OCI-LY3 (cell line): ENCODE measurements around the gene PLD1.

Experiments
- H2AFZ ChIP-seq: fragments of 200-600, 300-600 bp; shearing (Covaris generic); 2 replicates; pipeline ENCODE4 v1.6.0; 2014; ENCODE audit warnings: antibody characterized with exemption, low read depth, low read length
- H3K27ac ChIP-seq: fragments of 200-600, 300-600 bp; sonication (generic); 2 replicates; pipeline ENCODE4 v1.5.1; 2014; ENCODE audit warnings: mild to moderate bottlenecking, low read length, moderate library complexity, mixed read lengths
- H3K27me3 ChIP-seq: fragments of 200-600, 300-600 bp; sonication (generic); 2 replicates; pipeline ENCODE4 v1.6.1; 2014; ENCODE audit warnings: low read depth, low read length, mixed read lengths
- H3K36me3 ChIP-seq: fragments of 200-600, 300-600 bp; sonication (generic); replicated peaks from 2 replicates; pipeline ENCODE3; 2014; ENCODE audit warnings: low read depth, low read length, mixed read lengths
- H3K4me1 ChIP-seq: fragments of 300-600, 200-600 bp; sonication (generic); 2 replicates; pipeline ENCODE4 v1.6.1; 2014; ENCODE audit warnings: low read length, mixed read lengths
- H3K4me2 ChIP-seq: fragments of 200-600, 300-600 bp; sonication (generic); 2 replicates; pipeline ENCODE4 v1.6.1; 2014; ENCODE audit warnings: low read length, mixed read lengths
- H3K4me3 ChIP-seq: fragments of 300-600, 200-600 bp; sonication (generic); 2 replicates; pipeline ENCODE4 v1.5.1; 2014; ENCODE audit warnings: antibody characterized with exemption, mild to moderate bottlenecking, low read length, moderate library complexity
- H3K79me2 ChIP-seq: fragments of 300-600, 200-600 bp; shearing (Covaris generic); 2 replicates; pipeline ENCODE4 v1.6.1; 2014; ENCODE audit warnings: mild to moderate bottlenecking, low read length, mixed read lengths
- H3K9ac ChIP-seq: fragments of 300-600, 200-600 bp; shearing (Covaris generic); 2 replicates; pipeline ENCODE4 v1.6.0; 2014; ENCODE audit warnings: mild to moderate bottlenecking, low read length, moderate library complexity
- H3K9me3 ChIP-seq: fragments of 200-600, 300-600 bp; shearing (Covaris generic); 2 replicates; pipeline ENCODE4 v1.6.1; 2014; ENCODE audit warnings: low read length, mixed read lengths; ENCODE audit not compliant: insufficient read depth
- H4K20me1 ChIP-seq: fragments of 200-600, 300-600 bp; sonication (generic); 2 replicates; pipeline ENCODE4 v1.6.1; 2016; ENCODE audit warnings: low read length, mixed read lengths; ENCODE audit not compliant: insufficient read depth
- EZH2phosphoT487 ChIP-seq: fragments of 200-600 bp; shearing (Covaris generic); IDR thresholded peaks from 2 replicates; pipeline ENCODE4 v1.6.1; 2018; ENCODE audit warnings: antibody characterized with exemption, mixed run types, low read depth
- TF ChIP-seq, protein P1 (sequence below): fragments of 200-600, 300-600 bp; sonication (generic); IDR thresholded peaks from 2 replicates; pipeline ENCODE4 v1.5.1; 2014; ENCODE audit warnings: antibody characterized with exemption, low read length, low read depth

PLD1 gene

DNA sequence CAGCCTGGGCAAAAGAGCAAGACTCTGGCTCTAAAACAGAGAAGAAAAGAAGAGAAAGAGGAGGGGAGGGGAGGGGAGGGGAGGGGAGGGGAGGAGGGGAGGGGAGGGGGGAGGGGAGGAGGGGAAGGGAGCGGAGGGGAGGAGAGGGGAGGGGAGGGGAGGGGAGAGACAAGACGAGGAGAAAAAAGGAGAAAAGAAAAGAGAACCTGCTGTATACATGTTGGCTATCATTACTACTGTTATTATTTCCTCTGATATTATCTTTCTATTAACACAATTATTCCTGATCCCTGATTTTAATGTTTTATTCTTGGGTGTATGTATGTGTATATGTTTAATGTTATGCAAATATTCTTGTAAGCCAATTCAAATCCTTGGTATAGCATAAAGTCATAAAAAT lies 46.9 kb downstream of the PLD1 start:
- no peaks in the 10 kb centered on the region for H4K20me1 ChIP-seq
- no peak overlapping the region for H2AFZ ChIP-seq
- no peaks in the 10 kb centered on the region for H3K9me3 ChIP-seq
- H3K27me3 ChIP-seq: peaks cover 21% of the 10 kb centered on the region
- H3K4me2 ChIP-seq: no peak overlapping the region
- no peaks in the 10 kb centered on the region for H3K36me3 ChIP-seq
- TF ChIP-seq, protein P1, sequence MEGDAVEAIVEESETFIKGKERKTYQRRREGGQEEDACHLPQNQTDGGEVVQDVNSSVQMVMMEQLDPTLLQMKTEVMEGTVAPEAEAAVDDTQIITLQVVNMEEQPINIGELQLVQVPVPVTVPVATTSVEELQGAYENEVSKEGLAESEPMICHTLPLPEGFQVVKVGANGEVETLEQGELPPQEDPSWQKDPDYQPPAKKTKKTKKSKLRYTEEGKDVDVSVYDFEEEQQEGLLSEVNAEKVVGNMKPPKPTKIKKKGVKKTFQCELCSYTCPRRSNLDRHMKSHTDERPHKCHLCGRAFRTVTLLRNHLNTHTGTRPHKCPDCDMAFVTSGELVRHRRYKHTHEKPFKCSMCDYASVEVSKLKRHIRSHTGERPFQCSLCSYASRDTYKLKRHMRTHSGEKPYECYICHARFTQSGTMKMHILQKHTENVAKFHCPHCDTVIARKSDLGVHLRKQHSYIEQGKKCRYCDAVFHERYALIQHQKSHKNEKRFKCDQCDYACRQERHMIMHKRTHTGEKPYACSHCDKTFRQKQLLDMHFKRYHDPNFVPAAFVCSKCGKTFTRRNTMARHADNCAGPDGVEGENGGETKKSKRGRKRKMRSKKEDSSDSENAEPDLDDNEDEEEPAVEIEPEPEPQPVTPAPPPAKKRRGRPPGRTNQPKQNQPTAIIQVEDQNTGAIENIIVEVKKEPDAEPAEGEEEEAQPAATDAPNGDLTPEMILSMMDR: no peak
- TF ChIP-seq EZH2phosphoT487: no peak
- H3K4me1 ChIP-seq: no peaks in the 10 kb centered on the region
- no peak overlapping the region for H3K4me3 ChIP-seq
- no peaks in the 10 kb centered on the region for H3K79me2 ChIP-seq
- no peak overlapping the region for H3K27ac ChIP-seq
- no peak overlapping the region for H3K9ac ChIP-seq

DNA sequence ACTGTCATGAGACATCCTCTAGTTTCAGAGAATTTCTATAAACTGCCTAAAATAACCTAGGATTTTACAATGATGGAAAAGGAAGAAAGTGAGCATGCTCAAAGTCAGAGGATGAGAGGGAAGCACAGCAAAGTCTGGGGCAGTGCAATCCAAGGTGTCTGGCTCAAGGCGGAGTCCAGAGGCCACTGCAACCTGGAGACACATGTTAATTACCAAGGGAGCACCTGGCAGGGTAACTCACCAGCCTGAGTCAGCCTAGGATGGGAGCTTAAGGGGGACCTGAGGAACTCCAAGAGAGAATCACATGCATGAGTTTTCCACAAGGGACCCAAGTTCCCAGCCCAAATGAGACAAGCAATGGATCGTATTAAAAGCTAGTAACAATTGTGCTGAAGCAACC lies 49.8 kb downstream of the PLD1 start:
- no peak overlapping the region for H3K4me2 ChIP-seq
- H3K27me3 ChIP-seq: peaks cover 31% of the 10 kb centered on the region
- H3K27ac ChIP-seq: no peak overlapping the region
- H3K4me1 ChIP-seq: peaks cover 8% of the 10 kb centered on the region
- H2AFZ ChIP-seq: no peak overlapping the region
- no peak overlapping the region for H3K4me3 ChIP-seq
- H3K9me3 ChIP-seq: no peaks in the 10 kb centered on the region
- H3K79me2 ChIP-seq: no peaks in the 10 kb centered on the region
- no peaks in the 10 kb centered on the region for H3K36me3 ChIP-seq
- no peak overlapping the region for H3K9ac ChIP-seq
- H4K20me1 ChIP-seq: no peaks in the 10 kb centered on the region
- TF ChIP-seq, protein P1: no peak
- TF ChIP-seq EZH2phosphoT487: no peak

- Histone ChIP-seq H3K4me1 (peaks cover 15% of the 10 kb centered on the region), H3K27ac (no peak overlapping the region), H3K4me3 (no peak overlapping the region), H3K4me2 (no peak overlapping the region), H2AFZ (no peak overlapping the region), H3K36me3 (no peaks in the 10 kb centered on the region), H3K9me3 (no peaks in the 10 kb centered on the region), H3K9ac (no peak overlapping the region), H4K20me1 (no peaks in the 10 kb centered on the region), H3K79me2 (no peaks in the 10 kb centered on the region), H3K27me3 (peaks cover 46% of the 10 kb centered on the region)
- TF ChIP-seq EZH2phosphoT487: no peak
- TF ChIP-seq, protein P1: no peak
Measured at GRCh38 chr3:171758109-171758508, 52.2 kb downstream of the PLD1 start.

GRCh38 chr3:171757361-171758034 lies 52.8 kb downstream of the PLD1 start:
- Histone ChIP-seq H3K9me3 (no peaks in the 10 kb centered on the region), H3K79me2 (no peaks in the 10 kb centered on the region), H3K27me3 (peaks cover 52% of the 10 kb centered on the region), H3K9ac (no peak overlapping the region), H4K20me1 (no peaks in the 10 kb centered on the region), H3K4me1 (peaks cover 15% of the 10 kb centered on the region), H3K36me3 (no peaks in the 10 kb centered on the region), H3K27ac (no peak overlapping the region), H3K4me3 (peak overlapping the region; percentile 36), H2AFZ (peak overlapping the region; percentile 22; the same call in 1 of the 2 replicates), H3K4me2 (peak overlapping the region; percentile 42)
- no peak for TF ChIP-seq EZH2phosphoT487
- TF ChIP-seq, protein P1: no peak
